ENCODE results near the gene HOMER2.

The HOMER2 gene

GRCh38 chr15:82909080-82909815, 43.3 kb downstream of the HOMER2 start:
- H3K36me3 ChIP-seq: no peaks in the 10 kb centered on the region
- no peak for DNase-seq
- no peak for TF ChIP-seq CTCF (IDR thresholded peaks at IDR 0.05; ENCODE audit: low read depth, low read length)
- no peaks in the 10 kb centered on the region for H3K27me3 ChIP-seq (ENCODE audit: insufficient read depth, low read depth, severe bottlenecking)
- peaks cover 3% of the 10 kb centered on the region for H3K9me3 ChIP-seq (ENCODE audit: severe bottlenecking)
- no peak overlapping the region for H3K27ac ChIP-seq
- H3K4me3 ChIP-seq (ENCODE audit: low read depth, low read length): no peak overlapping the region

DNA sequence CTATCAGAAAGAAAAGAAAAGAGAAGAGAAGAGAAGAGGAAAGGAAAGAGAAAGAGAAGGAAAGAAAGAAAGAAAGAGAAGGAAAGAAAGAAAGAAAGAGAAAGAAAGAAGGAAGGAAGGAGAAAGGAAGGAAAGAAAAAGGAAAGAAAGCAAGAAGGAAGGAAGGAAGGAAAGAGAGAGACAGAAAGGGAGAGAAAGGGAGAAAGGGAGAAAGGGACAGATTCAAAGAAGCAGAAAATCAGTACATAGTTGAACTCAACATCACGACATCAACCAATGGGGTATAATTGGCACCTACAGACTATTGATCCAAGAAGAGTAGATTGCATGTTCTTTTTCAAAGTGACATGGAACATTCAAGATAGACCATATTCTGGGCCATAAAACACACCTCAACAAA, 45.2 kb downstream of the HOMER2 start:
- Histone ChIP-seq H3K27me3 (ENCODE audit: insufficient read depth, low read depth, severe bottlenecking) (no peaks in the 10 kb centered on the region), H3K9me3 (ENCODE audit: severe bottlenecking) (peaks cover 3% of the 10 kb centered on the region), H3K36me3 (no peaks in the 10 kb centered on the region), H3K27ac (no peak overlapping the region), H3K4me3 (ENCODE audit: low read depth, low read length) (no peak overlapping the region)
- no peak for DNase-seq
- TF ChIP-seq CTCF (IDR thresholded peaks at IDR 0.05; ENCODE audit: low read depth, low read length): no peak

DNA sequence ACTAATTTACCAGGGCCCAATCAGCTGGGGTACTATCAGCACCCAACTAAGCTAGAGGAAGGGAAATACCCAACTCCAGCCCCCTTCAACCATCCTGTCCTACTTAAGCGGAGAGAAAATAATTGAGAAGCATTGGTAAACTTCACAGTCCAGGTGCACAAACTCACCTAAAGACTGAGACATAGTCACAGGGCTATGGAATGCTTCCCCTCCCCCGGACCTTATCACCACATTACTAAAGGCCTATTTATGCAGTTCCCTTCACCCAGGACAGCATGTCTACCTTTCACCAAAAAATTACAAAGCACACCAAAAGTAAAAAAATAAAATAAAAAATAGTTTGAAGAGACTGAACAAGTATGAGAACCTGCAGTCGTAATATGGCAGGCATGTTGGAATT, 47.9 kb downstream of the HOMER2 start:
- H3K27ac ChIP-seq: no peak overlapping the region
- H3K27me3 ChIP-seq (ENCODE audit: insufficient read depth, low read depth, severe bottlenecking): no peaks in the 10 kb centered on the region
- no peak overlapping the region for H3K4me3 ChIP-seq (ENCODE audit: low read depth, low read length)
- H3K9me3 ChIP-seq (ENCODE audit: severe bottlenecking): peaks cover 3% of the 10 kb centered on the region
- no peak for TF ChIP-seq CTCF (IDR thresholded peaks at IDR 0.05; ENCODE audit: low read depth, low read length)
- no peaks in the 10 kb centered on the region for H3K36me3 ChIP-seq
- no peak for DNase-seq

DNA sequence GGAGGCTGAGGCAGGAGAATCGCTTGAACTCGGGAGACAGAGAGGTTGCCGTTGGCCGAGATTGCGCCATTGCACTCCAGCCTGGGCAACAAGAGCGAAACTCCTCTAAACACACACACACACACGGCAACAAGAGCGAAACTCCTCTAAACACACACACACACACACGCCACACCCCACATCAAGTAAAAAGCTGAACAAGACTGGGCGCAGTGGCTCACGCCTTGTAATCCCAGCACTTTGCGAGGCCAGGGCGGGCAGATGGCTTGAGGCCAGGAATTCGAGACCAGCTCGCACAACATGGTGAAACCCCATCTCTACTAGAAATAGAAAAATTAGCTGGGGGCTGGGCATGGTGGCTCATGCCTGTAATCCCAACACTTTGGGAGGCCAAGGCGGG, 49.0 kb downstream of the HOMER2 start:
- no peaks in the 10 kb centered on the region for H3K9me3 ChIP-seq (ENCODE audit: severe bottlenecking)
- no peak overlapping the region for H3K27ac ChIP-seq
- H3K36me3 ChIP-seq: no peaks in the 10 kb centered on the region
- TF ChIP-seq CTCF (IDR thresholded peaks at IDR 0.05; ENCODE audit: low read depth, low read length): no peak
- H3K27me3 ChIP-seq (ENCODE audit: insufficient read depth, low read depth, severe bottlenecking): no peaks in the 10 kb centered on the region
- H3K4me3 ChIP-seq (ENCODE audit: low read depth, low read length): no peak overlapping the region
- no peak for DNase-seq

DNA sequence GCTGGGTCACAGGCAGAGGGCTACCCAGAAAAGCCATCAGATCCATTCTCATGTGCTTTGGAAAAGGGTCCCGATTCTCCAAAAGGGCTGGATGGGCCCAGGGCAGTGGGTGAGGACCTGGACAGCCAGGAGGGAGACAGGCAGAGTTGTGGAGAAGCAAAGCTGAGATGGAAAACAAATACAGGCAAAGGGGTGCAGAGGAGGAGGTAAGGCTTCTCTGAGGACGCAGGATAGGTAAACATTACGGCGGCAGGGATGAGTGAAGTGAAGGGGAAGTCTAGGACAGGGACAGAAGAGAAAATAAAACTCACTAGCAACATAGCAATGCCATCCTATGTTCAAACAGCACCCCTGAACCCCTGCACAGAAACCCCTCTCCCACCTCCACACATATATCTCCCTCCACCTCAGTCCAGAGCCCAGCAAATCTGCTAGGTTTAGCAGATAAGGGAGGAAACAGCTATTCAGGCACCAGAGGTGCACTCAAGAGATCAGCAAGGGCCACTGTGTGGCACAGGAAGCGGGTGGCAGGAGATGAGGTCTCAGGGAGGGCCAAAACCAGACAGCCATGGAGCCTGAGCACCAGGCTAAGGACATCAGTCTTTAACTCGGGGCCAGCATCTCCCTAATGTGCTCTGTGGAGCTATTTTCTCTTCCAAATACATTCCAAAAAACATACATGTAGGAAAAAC, 51.3 kb downstream of the HOMER2 start:
- H3K36me3 ChIP-seq: no peaks in the 10 kb centered on the region
- H3K27ac ChIP-seq: no peak overlapping the region
- no peak for TF ChIP-seq CTCF (IDR thresholded peaks at IDR 0.05; ENCODE audit: low read depth, low read length)
- H3K4me3 ChIP-seq (ENCODE audit: low read depth, low read length): no peak overlapping the region
- DNase-seq: no peak
- H3K9me3 ChIP-seq (ENCODE audit: severe bottlenecking): no peaks in the 10 kb centered on the region
- no peaks in the 10 kb centered on the region for H3K27me3 ChIP-seq (ENCODE audit: insufficient read depth, low read depth, severe bottlenecking)

Data from WERI-Rb-1 (cell line).